Loucy (cell line): ENCODE results near the gene DNAH7.

Source experiments
- H2AFZ ChIP-seq: fragments of 200-600 bp; sonication (generic); 2 replicates; pipeline ENCODE4 v1.6.0; 2016; ENCODE audit warnings: antibody characterized with exemption, mild to moderate bottlenecking, low read length, moderate library complexity
- H3F3A ChIP-seq: fragments of 200-600 bp; 2 replicates; pipeline ENCODE4 v1.6.0; 2016; ENCODE audit warnings: antibody characterized with exemption, low read depth, mild to moderate bottlenecking
- H3K27me3 ChIP-seq: fragments of 200-600 bp; sonication (generic); 2 replicates; pipeline ENCODE4 v1.6.1; 2014; ENCODE audit warnings: low read length, mild to moderate bottlenecking; ENCODE audit not compliant: insufficient read depth, poor library complexity, severe bottlenecking
- H3K36me3 ChIP-seq: fragments of 200-600 bp; sonication (generic); 2 replicates; pipeline ENCODE4 v1.6.1; 2016; ENCODE audit warnings: low read length; ENCODE audit not compliant: insufficient read depth
- H3K4me1 ChIP-seq: fragments of 200-600 bp; sonication (generic); 2 replicates; pipeline ENCODE4 v1.5.1; 2014; ENCODE audit warnings: low read length, mild to moderate bottlenecking; ENCODE audit not compliant: insufficient read depth, poor library complexity, severe bottlenecking
- H3K4me2 ChIP-seq: fragments of 200-600 bp; sonication (generic); 2 replicates; pipeline ENCODE4 v1.6.0; 2014; ENCODE audit warnings: antibody characterized with exemption, low read length, low read depth, mild to moderate bottlenecking; ENCODE audit not compliant: poor library complexity, severe bottlenecking
- H3K4me3 ChIP-seq: fragments of 200-600 bp; sonication (generic); 2 replicates; pipeline ENCODE4 v1.5.1; 2014; ENCODE audit warnings: low read length, mild to moderate bottlenecking, mixed read lengths; ENCODE audit not compliant: poor library complexity, severe bottlenecking
- H3K79me2 ChIP-seq: fragments of 200-600 bp; sonication (generic); 2 replicates; pipeline ENCODE4 v1.6.1; 2014; ENCODE audit warnings: low read length; ENCODE audit not compliant: insufficient read depth
- H3K9ac ChIP-seq: fragments of 200-600 bp; sonication (generic); 2 replicates; pipeline ENCODE4 v1.6.0; 2014; ENCODE audit warnings: mild to moderate bottlenecking, low read depth, low read length, moderate library complexity; ENCODE audit not compliant: poor library complexity, severe bottlenecking
- H3K9me2 ChIP-seq: fragments of 200-600 bp; sonication (generic); replicated peaks from 2 replicates; pipeline ENCODE4 v1.6.1; 2016; ENCODE audit warnings: low read depth, low read length, mixed read lengths
- H3K9me3 ChIP-seq: fragments of 200-600 bp; sonication (generic); 2 replicates; pipeline ENCODE4 v1.6.1; 2014; ENCODE audit warnings: mild to moderate bottlenecking, antibody characterized with exemption, low read length, low read depth; ENCODE audit not compliant: insufficient read depth
- H4K20me1 ChIP-seq: fragments of 200-600 bp; sonication (generic); 2 replicates; pipeline ENCODE4 v1.6.0; 2014; ENCODE audit warnings: antibody characterized with exemption, low read length, mild to moderate bottlenecking; ENCODE audit not compliant: insufficient read depth, poor library complexity, severe bottlenecking
- EZH2phosphoT487 ChIP-seq: fragments of 200-600 bp; IDR thresholded peaks from 2 replicates; pipeline ENCODE4 v1.6.1; 2018; ENCODE audit warnings: antibody characterized with exemption, mild to moderate bottlenecking, moderate library complexity, borderline replicate concordance
- TF ChIP-seq, protein P1 (sequence below): fragments of 200-600 bp; sonication (generic); conservative IDR thresholded peaks from 2 replicates; pipeline ENCODE4 v1.5.1; 2014; ENCODE audit warnings: mild to moderate bottlenecking, antibody characterized with exemption, low read length

DNAH7 gene

DNA sequence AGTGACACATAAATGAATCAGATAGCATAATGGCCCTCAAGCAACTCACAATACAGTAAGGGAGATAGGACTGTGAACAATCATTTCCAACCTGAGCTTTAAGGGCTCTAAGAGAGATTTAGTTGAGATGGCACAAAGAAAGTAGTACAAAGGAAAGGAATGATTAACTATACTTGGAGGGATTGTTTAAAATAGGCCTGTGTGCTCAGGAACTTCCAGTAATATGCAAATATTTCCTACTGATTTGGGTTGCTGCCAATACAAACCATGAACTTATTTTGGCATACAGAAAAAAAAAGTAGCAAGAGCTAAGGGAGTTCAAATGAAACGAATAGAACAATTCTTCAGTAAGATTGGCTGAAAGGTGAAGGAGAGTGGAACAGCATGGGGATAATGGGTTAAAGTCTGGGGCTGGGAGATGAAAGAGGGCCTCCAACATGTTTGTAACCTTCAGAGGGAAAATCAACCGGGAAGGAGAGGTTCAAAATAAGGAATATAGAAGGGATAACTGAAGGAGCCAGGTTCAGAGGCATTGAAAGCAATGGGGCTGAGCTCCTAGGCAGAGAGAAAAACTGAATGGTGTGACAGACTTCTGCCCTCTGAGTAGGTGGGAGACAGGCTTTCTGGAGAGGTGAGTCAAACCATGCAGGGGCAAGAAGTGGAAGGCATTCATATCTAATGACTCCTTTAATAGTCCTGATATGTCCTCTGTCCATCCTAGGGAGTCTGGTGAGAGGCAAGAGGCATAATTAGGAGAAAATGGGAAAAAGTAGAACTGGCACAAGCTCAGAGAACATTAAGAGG is 83.5 kb downstream of the DNAH7 start:
- peak overlapping the region; percentile 29 for H3K4me2 ChIP-seq
- TF ChIP-seq, protein P1, sequence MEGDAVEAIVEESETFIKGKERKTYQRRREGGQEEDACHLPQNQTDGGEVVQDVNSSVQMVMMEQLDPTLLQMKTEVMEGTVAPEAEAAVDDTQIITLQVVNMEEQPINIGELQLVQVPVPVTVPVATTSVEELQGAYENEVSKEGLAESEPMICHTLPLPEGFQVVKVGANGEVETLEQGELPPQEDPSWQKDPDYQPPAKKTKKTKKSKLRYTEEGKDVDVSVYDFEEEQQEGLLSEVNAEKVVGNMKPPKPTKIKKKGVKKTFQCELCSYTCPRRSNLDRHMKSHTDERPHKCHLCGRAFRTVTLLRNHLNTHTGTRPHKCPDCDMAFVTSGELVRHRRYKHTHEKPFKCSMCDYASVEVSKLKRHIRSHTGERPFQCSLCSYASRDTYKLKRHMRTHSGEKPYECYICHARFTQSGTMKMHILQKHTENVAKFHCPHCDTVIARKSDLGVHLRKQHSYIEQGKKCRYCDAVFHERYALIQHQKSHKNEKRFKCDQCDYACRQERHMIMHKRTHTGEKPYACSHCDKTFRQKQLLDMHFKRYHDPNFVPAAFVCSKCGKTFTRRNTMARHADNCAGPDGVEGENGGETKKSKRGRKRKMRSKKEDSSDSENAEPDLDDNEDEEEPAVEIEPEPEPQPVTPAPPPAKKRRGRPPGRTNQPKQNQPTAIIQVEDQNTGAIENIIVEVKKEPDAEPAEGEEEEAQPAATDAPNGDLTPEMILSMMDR = no peak
- TF ChIP-seq EZH2phosphoT487 = no peak
- no peaks in the 10 kb centered on the region; the same call in 1 of the 2 replicates for H3K9me3 ChIP-seq
- no peaks in the 10 kb centered on the region for H3K79me2 ChIP-seq
- peaks cover 7% of the 10 kb centered on the region for H3K4me1 ChIP-seq
- H3K9me2 ChIP-seq = no peaks in the 10 kb centered on the region
- no peak overlapping the region for H3K4me3 ChIP-seq
- H4K20me1 ChIP-seq = no peaks in the 10 kb centered on the region
- no peaks in the 10 kb centered on the region for H3K36me3 ChIP-seq
- H3F3A ChIP-seq = no peaks in the 10 kb centered on the region
- H3K27me3 ChIP-seq = no peaks in the 10 kb centered on the region
- H2AFZ ChIP-seq = peak overlapping the region; percentile 82
- H3K9ac ChIP-seq = no peak overlapping the region

DNA sequence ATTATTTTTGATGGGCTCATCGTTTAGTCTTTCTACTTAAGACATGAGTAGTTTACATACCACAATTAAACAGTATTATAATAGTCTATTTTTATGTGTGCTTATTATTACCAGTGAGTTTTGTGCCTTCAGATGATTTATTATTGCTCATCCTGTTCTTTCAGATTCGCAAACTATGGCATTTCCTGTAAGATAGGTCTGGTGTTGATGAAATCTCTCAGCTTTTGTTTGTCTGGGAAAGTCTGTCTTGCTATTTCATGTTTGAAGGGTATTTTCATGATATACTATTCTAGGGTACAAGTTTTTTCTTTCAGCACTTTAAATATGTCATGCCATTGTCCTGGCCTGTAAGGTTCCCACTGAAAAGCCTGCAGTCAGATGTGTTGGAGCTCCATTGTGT is 101.3 kb downstream of the DNAH7 start:
- Histone ChIP-seq H3K79me2 (no peaks in the 10 kb centered on the region), H3K4me2 (no peak overlapping the region), H3K9me3 (no peaks in the 10 kb centered on the region), H3K9me2 (no peaks in the 10 kb centered on the region), H3F3A (no peaks in the 10 kb centered on the region), H3K36me3 (no peaks in the 10 kb centered on the region), H3K27me3 (no peaks in the 10 kb centered on the region), H2AFZ (no peak overlapping the region), H4K20me1 (no peaks in the 10 kb centered on the region), H3K4me1 (peaks cover 7% of the 10 kb centered on the region), H3K4me3 (no peak overlapping the region), H3K9ac (no peak overlapping the region)
- TF ChIP-seq EZH2phosphoT487 = no peak
- TF ChIP-seq, protein P1 = no peak

DNA sequence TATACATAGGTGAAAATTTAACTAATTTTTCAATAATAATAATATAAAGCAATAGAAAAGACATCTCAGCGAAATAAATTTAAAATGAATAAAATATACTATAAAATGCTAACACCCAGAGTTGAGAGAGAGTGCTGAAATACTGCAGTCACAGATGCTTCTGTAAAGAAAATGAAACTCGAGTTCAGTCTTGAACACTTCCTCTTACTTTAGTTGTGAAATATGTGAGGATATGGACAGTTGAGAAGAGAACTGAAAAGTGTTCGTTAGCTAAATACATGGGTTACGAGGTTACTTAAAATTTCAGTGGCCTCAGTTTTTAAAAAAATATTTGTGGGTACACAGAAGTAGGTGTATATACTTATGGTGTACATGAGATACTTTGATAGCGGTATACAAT is 106.8 kb downstream of the DNAH7 start:
- Histone ChIP-seq H3K36me3 (no peaks in the 10 kb centered on the region), H2AFZ (no peak overlapping the region), H3F3A (no peaks in the 10 kb centered on the region), H3K27me3 (no peaks in the 10 kb centered on the region), H3K4me1 (no peaks in the 10 kb centered on the region), H3K9me2 (no peaks in the 10 kb centered on the region), H3K79me2 (no peaks in the 10 kb centered on the region), H3K4me2 (no peak overlapping the region), H3K9ac (no peak overlapping the region), H3K4me3 (no peak overlapping the region), H4K20me1 (no peaks in the 10 kb centered on the region), H3K9me3 (no peaks in the 10 kb centered on the region)
- TF ChIP-seq EZH2phosphoT487 = no peak

DNA sequence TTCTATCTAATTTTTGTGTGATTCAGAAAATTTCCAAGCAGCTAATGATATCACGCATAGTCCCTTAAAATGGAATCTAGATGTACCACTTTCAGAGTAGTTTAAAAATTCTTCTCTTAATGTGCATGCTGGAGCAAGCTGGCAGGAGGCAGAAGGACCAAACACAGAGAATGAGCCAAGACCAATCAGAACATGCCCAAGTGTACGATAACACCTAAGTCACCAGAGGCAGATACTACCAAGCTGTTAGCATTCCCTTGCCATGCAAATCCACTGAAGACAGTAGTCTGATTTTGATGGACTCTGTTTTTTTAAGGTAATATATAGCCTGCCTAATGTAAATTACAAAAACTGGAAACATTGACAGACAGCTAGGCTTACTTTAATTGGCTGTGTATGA is 109.3 kb downstream of the DNAH7 start:
- no peaks in the 10 kb centered on the region for H3K36me3 ChIP-seq
- H3F3A ChIP-seq = no peaks in the 10 kb centered on the region
- no peaks in the 10 kb centered on the region for H3K9me2 ChIP-seq
- no peak overlapping the region for H3K4me2 ChIP-seq
- no peaks in the 10 kb centered on the region for H4K20me1 ChIP-seq
- no peak overlapping the region for H3K9ac ChIP-seq
- no peaks in the 10 kb centered on the region for H3K79me2 ChIP-seq
- H3K4me3 ChIP-seq = no peak overlapping the region
- TF ChIP-seq, protein P1 = no peak
- TF ChIP-seq EZH2phosphoT487 = no peak
- no peaks in the 10 kb centered on the region for H3K27me3 ChIP-seq
- H2AFZ ChIP-seq = no peak overlapping the region
- H3K9me3 ChIP-seq = no peaks in the 10 kb centered on the region
- H3K4me1 ChIP-seq = no peaks in the 10 kb centered on the region
